T1000 (cell line): ENCODE measurements around the gene SLC6A9.
A peak's percentile ranks its signal among the peaks of the same experiment; 100 is the strongest.

Source experiments
- DNase-seq: peaks from one replicate; lab custom pipeline; 2025; ENCODE audit warnings: mixed read lengths; lab: John Stamatoyannopoulos, UW

SLC6A9 gene

DNA sequence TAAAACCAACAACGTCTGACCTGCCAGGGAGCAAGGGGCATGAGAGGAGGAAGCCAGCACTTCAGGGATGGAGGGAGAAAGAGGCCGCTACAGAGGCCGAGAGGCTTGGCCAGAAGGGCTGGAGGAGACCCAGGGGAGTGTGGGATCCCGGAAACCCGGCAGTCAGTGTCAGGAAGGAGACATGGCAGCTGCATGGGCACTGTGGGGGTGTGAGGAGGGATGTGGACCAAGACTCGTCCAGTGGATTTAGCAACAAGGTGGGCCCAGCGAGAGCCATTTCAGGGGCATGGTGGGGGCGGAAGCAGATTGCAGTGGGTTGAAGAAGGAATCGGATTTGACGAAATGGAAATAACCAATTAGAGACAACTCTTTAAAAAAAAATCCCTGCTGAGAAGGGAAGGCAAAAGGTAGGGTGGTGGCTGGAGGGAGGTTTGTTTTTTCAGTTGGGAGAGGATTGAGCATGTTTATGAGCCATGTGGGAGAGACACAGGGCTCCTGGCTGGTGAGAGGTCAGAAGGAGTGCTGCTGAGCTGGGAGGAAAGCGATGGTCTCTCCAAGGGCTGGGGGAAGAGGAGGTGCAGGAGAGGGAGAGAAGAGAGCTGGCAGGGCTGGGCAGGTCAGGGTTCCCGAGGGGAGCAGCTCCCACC, 47.9 kb downstream of the SLC6A9 start:
- DNase-seq = no peak

DNA sequence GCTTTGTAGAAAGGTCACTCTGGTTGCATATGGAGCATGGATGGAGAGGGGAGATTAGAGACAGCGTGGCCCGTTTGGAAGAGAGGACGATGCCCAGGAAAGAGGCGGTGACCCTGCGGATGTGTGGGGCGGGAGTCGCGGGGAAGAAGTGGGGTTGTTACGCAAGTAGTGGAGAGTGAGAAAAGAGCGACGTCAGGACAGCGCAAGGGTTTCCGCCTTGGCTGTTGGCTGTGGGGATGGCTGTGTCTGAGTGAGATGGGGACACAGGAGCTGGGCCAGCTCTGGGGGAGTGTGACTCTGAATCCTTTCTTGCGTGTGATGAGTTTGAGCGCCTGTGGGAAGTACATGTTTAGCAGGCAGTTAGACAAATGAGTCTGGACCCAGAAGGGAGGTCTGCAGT, 48.5 kb downstream of the SLC6A9 start:
- no peak for DNase-seq

DNA sequence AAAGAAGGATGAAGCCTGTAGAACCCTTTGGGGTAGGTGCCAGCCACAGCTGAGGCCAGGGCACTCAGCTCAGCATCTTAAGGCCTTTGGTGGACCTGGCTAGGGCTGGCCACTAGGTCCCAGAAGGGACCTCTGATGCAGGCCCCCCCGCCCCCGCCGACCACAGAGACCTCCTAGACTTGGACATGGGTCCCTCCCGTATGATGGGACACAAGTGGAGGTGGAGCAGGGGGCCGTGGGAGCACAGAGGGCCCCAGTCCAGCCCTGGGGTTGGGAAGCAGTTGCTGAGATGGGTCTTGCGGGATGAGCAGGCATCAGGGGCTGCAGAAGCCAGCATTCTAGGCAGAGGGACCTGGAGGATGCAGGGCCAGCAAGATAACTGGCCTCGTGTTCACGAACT, 49.0 kb downstream of the SLC6A9 start:
- no peak for DNase-seq

DNA sequence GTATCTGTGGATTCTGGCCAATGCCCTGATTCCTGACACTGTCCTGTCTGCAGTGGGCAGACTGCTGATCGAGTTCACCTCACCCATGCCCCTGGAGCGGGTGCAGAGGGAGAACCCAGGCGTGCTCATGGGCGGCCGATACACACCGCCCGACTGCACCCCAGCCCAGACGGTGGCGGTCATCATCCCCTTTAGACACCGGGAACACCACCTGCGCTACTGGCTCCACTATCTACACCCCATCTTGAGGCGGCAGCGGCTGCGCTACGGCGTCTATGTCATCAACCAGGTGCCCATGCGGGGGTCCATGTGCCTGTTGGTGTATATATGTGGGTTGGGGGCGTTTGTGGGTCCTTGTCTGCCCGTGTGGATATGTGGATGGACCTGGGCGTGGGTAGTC, 49.6 kb downstream of the SLC6A9 start:
- DNase-seq = no peak

DNA sequence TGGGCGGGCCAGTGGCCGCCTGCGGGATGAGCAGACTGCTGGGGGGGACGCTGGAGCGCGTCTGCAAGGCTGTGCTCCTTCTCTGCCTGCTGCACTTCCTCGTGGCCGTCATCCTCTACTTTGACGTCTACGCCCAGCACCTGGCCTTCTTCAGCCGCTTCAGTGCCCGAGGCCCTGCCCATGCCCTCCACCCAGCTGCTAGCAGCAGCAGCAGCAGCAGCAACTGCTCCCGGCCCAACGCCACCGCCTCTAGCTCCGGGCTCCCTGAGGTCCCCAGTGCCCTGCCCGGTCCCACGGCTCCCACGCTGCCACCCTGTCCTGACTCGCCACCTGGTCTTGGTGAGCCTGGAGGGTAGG, 50.1 kb downstream of the SLC6A9 start:
- no peak for DNase-seq

DNA sequence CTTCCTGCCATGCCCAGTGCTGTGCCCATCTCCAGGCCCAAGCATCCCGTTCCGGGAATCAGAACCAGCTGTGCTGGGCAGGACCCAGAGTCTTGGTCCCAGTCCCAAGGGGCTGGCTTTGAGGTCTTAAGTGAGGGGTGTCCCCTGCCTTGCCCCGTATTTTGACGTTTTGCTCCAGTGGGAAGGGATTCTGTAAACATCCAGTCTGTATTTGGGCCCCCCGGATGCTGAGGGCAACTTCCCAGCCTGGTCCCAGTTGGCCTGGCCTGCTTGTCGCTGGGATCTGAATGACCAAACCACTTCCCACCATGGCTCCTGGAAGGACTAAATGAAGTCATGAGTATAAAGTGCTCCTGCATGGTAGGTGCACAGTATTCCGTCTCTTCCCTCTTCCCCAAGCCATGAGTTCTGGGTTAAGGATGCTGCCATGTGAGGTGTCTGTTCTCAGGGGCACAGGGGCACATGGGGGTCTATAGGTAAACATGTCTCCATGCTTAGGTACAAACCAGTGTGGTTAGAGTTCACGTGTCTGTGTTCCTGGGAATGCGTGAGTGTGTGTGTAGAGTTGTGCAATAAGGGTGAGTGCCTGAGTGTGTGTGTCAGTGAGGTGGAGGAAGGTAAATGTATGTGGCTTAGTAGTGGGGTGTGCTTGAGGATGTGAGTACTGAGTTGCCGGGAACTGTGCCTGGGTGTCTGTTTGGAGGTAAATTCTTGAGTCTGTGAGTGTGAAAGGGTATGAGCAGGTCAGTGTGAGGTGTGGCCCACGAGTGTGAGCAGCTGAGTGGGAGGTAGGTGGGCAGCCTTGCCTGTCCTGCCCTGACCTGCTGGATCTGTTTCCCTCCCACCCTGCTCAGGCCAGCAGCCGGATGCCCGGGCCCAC, 50.8 kb downstream of the SLC6A9 start:
- no peak for DNase-seq

DNA sequence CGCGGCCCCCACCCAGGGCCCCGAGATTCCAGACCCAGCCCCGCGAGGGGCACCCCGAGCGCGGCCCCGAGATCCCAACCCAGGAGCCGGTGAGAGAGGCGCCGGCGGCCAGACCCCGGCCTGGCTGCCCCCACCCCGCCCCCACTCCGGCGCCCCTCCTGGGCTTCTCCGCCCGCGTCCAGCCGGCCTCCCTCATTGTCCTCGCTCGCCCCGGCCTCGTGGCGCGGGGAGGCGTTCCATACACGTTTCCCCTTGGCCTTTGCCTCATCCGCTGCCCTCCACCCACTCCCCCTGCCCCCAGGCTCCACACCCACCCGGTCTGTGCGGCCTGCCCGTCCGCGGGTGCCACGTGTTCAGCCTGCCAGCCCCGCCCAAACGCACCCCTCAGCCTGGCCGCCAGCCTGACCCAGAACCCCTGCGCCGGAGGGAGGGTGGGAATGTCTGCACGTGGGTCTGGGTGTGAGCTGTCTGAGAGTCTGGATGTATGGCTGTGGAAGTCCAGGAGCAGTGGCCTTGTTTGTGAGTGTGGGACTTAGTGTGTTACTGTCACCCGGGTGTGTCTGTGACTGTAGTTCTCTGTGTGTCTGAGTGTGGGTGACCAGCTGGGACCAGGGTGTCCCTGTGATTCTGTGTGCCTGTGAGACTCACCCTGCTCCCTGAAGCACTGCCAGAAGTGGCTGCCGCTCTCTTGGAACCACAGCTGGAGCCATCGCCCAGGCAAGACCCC, 51.6 kb downstream of the SLC6A9 start:
- peak; percentile 42 for DNase-seq

DNA sequence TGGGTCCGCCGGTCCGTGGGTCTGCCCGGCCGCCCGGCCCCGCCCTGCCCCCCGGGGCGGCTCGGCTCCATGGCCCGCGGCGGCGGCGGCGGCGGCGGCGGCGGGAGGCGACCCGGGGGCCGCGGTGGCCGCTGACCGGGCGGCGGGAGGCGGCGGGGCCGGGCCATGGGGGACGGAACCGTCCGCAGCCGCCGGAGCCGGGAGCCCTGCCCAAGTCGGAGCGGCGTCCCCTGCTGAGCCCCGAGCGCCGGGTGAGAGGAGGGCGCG, 52.1 kb downstream of the SLC6A9 start:
- no peak for DNase-seq

DNA sequence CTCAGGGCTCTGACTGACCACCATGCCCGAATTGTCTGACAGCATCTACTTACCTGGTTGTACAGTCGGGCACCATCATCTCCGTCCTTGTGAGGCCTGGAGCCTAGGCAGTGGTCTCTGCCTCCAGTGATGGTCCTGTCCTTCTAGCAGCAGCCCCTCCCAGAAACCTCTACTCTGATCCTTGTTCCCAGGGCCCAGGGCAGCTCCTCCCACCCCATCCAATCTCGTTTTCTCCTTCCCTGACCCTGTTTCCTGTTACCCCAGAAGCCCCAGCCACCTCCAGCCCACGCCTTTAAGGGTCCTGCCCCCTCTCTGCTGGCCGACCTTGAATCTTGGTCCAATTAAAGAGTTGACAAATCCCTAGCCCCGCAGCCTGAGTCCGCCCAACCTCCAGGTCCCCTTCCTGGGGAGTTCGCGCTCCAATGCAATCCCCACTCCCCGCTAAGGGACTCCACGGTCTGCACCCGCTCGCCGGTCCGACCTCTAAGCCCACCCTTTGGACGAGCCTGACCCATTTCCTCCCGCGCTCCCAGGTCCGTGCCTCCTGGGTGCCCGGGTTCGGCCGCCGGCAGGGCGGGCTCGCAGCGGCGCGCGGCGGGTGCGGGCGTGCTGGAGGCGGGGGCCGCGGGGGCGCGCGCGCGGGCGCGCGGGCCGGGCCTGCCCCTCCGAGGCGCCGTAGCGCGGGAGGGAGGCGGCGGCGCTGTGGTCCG, 52.6 kb downstream of the SLC6A9 start, which contains the start of gene B4GALT2:
B4GALT2 (plus strand) TSS at position 660 of the 710 bp plus-strand sequence. CDS start 1,951 bp downstream, outside the sequence.
- DNase-seq = no peak

DNA sequence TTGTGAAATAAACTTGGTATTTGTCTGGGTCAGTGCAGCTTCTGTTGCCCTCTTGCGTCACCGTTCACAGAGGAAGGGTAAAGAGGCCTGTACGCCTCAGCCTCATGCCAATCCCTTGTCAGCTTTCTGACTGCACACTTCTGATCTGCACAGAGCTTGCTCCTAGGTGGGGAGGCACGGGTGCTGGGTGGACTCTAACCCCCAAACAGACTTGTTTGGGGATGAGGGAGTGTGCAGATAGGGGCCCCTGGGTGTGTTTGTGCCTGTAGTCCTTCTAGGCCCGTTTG, 53.1 kb downstream of the SLC6A9 start:
- no peak for DNase-seq

DNA sequence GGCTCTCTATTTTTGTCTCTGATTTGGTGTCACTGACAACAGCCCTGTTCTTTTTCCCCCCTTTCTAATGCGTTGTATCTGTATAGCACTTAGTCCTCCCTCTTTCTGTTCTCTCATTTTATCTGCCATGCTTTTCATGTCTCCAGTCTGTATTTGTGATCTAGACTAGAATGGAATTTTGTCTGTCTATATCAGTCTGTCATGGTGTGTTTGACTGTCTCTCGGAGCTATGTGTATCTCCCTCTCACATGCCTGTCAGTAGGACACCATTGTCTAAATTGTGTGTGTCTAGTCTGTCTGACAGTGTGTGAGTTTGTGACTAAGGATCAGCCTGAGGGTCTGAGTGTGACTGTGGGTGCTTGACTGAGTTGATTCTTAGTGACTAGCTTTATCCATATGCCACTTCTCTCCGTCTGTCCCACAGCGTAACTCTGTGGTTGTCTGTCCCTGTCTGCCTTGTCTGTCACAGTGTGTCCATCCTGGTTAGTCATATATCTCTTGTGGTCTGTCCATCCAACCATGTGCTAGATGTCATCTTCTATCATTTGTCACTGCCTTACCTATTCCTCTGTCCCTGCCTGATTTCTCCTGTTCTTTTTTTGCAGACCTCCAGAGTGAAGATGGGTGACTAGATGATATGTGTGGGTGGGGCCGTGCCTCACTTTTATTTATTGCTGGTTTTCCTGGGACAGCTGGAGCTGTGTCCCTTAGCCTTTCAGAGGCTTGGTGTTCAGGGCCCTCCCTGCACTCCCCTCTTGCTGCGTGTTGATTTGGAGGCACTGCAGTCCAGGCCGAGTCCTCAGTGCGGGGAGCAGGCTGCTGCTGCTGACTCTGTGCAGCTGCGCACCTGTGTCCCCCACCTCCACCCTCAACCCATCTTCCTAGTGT, 53.6 kb downstream of the SLC6A9 start:
- DNase-seq = no peak

DNA sequence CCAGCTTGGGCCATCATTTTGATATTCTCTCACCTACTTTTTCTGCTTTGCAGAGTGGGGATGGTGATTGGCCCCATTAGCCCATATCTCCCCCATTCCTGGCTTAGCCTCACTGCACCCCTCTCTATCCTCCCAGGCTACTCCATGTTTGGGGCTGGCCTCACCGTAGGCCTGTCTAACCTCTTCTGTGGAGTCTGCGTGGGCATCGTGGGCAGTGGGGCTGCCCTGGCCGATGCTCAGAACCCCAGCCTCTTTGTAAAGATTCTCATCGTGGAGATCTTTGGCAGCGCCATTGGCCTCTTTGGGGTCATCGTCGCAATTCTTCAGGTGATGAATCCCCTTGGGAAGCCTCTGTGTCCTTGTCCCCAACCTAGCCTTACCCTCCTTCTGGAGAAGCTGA, 54.4 kb downstream of the SLC6A9 start:
- DNase-seq = no peak

DNA sequence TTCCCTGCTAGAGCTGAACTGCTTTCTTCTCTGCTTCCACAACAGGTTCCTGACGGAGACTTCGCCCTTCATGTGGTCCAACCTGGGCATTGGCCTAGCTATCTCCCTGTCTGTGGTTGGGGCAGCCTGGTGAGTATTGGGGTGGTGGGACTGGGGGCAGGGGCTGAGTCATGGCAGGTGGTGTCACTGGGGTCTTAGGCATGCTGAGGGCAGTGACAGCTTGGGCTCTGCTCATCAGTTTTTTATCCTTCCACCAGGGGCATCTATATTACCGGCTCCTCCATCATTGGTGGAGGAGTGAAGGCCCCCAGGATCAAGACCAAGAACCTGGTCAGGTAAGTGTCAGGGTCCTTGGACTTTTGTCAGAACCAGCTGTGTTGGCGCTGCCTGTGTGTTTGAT, 55.2 kb downstream of the SLC6A9 start:
- no peak for DNase-seq

DNA sequence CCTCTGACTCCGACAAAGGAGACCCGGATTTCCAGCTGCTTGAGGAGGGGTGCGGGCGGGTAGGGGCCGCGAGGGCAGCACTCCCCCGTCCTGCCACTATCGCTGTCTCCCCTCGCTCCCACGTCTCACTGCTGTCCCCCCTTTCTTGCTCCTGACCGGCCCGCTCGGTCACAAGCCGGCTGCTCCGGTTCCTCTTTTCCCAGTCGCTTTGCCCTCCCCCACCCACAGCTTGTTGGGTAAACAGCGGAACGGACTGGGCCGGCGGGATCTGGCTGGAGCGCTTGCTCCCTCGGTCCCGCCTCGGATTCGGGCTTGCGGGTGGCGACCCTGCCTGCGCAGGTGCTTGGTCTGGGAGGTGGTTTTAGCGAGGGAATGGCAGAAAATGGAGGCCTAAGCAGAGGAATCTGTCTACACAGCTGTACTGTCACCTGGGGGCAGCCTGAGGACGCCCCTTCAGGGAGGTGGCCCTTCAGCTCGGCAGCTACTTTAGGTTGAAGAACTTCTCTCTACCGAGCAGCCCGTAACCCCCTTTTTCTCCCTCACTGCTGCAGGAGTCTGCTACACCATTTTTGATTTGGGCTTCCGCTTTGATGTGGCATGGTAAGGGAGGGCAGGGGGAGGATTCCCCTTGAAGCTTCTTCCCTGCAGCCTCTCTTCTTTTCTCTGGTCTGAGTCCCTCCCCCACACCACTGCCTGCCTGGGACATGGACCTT, 55.9 kb downstream of the SLC6A9 start:
- DNase-seq = no peak

DNA sequence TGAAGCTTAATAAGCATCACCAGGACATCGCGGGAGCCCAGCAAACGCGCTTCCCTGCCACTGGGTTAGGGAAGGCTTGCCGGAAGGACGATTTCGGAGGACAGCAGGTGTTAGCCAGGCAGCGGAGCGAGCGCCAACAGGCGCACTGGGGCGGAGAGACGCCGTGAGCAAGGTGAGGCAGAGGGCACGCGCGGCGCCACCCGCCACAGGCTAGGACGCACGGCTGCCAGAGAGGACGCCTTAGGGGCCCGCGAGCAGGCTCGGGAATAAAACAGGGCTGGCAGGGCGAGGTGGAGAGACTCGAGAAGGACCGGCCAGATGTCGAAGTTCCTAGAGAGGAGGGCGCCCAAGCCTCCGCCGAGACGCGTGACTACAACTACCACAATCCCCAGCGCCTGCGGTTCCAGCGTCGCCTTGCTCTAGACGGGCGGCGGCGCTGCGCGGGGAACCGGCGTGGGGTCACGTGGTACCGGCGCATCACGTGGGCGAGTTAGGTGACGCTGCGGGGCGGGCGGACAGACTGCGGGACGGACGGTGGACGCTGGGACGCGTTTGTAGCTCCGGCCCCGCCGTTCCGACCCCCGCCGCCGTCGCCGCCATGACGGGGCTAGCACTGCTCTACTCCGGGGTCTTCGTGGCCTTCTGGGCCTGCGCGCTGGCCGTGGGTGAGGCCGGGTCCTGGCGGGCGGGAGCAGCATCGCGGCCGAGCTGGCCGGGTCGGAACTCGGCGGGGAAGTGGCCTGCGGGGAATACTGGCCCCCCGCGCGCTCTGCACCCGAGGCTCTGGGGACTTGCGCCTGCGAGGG, 56.6 kb downstream of the SLC6A9 start, which contains the start of gene ATP6V0B:
ATP6V0B (plus strand) TSS at position 518 of the 806 bp plus-strand sequence; CDS start at position 599, 81 bp downstream.
- DNase-seq = peak; percentile 88

DNA sequence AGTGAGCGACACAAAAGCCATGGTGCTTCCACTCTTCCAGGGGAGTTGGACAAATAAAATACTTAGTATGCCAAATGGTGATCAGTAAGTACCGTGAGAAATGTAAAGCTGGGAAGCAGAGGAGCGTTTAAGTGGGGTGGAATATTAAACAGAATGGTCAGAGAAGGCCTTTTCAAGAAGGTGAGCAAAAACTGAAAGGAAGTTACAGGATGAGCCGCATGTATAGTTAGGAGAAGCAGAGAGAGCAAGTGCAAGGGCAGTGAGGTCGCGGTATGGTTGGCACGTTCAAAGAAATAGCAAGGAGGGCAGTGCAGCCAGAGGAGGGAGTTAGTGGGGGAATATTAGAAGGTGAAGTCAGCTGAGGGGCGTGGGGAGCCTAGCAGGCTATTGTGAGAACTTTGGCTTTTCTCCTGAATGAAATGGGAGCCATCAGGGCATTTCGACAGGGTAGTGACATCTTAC, 57.2 kb downstream of the SLC6A9 start:
- no peak for DNase-seq

DNA sequence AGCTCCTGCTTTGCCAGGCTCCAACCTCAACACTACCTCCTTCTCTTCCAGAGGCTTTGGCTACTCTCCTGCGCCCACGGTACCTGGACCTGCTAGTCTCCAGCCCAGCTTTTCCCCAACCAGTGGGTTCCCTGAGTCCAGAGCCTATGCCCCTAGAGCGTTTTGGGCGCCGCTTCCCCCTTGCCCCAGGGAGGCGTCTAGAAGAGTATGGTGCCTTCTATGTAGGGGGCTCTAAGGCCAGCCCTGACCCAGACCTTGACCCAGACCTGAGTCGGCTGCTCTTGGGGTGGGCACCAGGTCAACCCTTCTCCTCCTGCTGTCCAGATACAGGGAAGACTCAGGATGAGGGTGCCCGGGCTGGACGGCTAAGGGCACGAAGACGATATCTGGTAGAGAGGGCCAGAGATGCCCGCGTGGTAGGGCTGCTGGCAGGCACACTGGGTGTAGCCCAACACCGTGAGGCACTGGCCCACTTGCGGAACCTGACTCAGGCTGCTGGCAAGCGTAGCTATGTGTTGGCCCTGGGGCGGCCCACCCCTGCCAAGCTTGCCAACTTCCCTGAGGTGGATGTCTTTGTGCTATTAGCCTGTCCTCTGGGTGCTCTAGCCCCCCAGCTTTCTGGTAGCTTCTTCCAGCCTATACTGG, 59.8 kb downstream of the SLC6A9 start:
- no peak for DNase-seq

DNA sequence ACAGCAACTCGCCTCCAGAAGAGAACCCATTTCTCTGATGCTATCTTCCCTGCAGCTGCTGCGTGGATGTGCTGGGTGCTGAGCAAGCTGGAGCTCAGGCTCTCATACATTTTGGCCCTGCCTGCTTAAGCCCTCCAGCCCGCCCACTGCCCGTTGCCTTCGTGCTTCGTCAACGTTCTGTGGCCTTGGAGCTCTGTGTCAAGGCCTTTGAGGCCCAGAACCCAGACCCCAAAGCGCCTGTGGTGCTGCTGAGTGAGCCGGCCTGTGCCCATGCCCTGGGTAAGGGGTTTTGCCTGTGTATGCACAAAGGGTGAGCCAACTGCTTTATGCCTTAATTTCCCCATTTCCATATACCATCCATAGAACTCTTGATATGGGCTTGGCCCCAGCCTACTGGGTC, 60.4 kb downstream of the SLC6A9 start:
- DNase-seq = no peak

DNA sequence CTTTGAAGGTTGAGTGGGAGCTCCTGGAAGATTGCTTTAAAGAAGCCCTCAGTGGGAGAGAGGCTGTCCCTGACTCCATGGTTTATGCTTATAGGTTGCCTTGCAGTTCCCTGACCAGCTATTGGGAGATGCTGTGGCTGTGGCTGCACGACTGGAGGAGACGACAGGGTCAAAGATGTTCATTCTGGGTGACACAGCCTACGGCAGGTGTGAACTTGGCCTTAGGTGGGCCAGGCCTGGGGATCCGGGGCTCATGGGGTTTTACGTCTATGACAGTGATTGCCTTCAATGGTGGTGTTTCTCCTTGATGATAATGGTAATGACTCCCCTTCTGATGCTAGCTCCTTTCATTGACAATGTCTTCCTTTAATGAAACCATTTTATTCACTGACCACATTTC, 60.8 kb downstream of the SLC6A9 start:
- no peak for DNase-seq
